Measurements from ENCODE around the gene USP32.

- TF ChIP-seq POLR2A (IDR thresholded peaks at IDR 0.05; ENCODE audit: low read depth, low read length) (no peak), POLR2AphosphoS5 (IDR thresholded peaks at IDR 0.05; ENCODE audit: low read depth, low read length) (no peak), TAF1 (IDR thresholded peaks at IDR 0.05; ENCODE audit: borderline replicate concordance, low read depth, low read length) (no peak)
These were observed 131.4 kb downstream of the USP32 start for GRCh38 chr17:60260540-60260939.

Data from GM12892 (cell line).